Occipital lobe (tissue), 2 donors: Measurements from ENCODE around the gene RPP25L. TPM values are rescaled to one million over a fixed set of nuclear protein-coding genes. Genes with fewer than 3 reads are reported as not detected.

Experiments
- DNase-seq: peaks from one replicate; lab custom pipeline; 2025; lab: John Stamatoyannopoulos, UW
- total RNA-seq: library from RNA; depleted of rRNA; stranded (reverse); fragments of >200 nt; gene quantifications from one replicate; pipeline ENCODE4 v1.2.3, GENCODE V29; 2014

Gene RPP25L
- total RNA-seq, 1 donor from 2014 or later: 5.5 TPM

- peak; percentile 88 for DNase-seq
Measured at GRCh38 chr9:34637356-34638137, 25.6 kb upstream of the RPP25L start, which contains the start of gene SIGMAR1. SIGMAR1 (minus strand) TSS chr9:34637787; CDS start chr9:34637697, 90 bp downstream.

DNA sequence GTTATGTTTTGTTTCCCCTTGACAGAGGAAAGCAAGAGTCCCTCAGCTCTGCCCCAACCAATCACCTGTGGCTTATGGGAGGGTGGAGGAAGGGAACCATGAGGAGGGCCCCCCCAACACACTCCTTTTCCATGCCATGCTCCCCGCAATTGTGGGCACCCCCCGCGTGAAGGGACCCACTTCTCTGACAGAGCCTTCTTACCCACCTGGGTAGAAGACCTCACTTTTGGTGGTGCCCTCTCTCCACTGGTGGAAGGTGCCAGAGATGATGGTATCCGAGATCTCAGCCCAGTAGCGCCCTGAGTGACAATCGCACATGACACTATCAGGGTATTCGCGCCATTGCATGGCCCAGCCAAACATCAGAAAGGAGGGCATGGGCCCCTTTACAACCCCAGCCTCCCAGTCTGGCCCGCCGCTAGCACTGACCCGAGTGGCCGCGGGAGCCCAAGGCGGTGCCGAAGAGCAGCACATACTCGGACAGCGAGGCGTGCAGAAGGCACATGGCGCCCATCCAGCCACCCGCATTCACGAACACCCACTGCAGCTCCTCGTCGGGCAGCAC, 25.0 kb upstream of the RPP25L start:
- DNase-seq: no peak

GRCh38 chr9:34635556-34635955, 23.7 kb upstream of the RPP25L start:
- no peak for DNase-seq

DNA sequence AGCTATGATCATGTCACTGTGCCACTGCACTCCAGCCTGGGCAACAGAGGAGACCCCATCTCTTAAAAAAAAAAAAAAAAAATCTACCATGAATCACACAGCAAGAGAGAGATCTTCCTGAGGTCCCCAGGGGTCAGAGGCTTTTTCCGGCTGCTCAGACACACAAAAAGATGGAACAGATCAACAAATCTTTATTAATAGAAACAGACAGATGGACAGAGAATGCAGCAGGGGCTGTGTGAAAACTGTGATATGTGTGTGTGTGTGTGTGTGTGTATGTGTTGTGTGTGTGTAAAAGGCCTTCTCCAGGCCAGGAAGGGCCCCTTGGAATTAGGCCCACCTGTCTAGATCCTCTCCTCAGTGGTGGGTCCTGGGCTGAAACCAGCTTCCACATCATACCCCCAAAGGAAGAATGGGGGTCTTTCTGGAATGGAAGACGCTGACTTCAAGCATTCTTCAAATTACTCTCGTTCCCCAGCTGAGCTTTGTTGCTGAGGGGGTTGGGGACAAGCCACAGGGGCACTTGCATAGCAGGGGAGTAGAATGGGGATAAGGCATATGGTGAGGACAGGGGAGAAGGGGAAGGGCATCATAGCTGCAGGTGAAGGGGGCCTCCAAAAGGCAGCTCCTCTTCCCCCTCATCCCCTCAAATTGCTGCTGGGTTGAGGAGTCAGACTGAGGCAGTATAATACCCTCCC, 22.8 kb upstream of the RPP25L start:
- no peak for DNase-seq

GRCh38 chr9:34633851-34634550, 22.1 kb upstream of the RPP25L start:
- peak; percentile 51 for DNase-seq

- no peak for DNase-seq
Measured at GRCh38 chr9:34633166-34633565, 21.3 kb upstream of the RPP25L start.

GRCh38 chr9:34630402-34631154, 18.7 kb upstream of the RPP25L start:
- DNase-seq: no peak

- DNase-seq: no peak
Measured at GRCh38 chr9:34629491-34629808, 17.6 kb upstream of the RPP25L start.

GRCh38 chr9:34628656-34629490, 17.0 kb upstream of the RPP25L start, which contains the start of gene ARID3C:
ARID3C (minus strand) TSS chr9:34629066; CDS start chr9:34628014, 1,052 bp downstream.
- DNase-seq: no peak

DNA sequence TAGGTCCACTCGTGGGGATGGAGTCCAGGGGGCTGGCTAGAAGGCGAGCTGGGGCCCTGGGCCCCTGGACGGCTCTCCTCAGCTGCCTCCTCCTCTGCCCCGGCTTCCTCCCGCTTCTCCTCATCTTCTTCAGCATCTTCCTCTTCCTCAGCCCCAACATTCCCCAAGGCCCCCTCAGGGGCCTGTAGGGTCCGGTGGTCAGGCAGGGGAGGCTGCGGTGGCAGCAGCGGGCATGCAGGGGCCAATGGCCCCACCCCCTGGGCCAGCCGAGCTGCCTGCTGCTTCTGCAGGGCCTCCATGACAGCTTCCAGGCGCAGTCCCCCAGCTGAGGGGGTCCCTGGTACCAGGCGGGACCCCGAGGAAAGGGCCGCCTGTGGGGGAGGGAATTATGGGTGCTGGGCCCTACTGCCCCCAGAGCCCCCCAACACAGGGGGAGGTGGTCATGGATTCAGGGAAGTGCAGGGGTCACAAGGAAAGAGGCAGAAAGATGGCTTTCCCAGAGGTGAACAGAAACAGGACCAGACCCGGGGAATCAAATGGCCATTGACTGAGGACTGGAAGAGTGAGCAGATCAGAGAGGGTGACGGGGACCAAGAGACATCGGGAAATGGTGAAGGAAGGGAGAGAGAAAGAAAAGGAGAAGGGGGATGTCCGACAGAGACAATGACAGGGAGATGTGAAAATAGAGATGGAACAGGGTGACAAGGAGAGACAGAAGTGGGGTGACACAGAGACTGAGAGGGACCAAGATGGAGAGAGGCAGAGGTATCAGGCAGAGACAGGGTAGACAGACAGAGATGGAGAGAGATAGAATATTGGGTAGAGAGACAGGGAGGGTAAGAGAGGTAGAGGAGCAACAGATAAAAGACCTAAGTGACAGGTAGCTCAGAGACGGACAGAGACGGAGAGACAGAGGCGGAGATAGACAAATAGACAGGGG, 16.1 kb upstream of the RPP25L start:
- no peak for DNase-seq

DNA sequence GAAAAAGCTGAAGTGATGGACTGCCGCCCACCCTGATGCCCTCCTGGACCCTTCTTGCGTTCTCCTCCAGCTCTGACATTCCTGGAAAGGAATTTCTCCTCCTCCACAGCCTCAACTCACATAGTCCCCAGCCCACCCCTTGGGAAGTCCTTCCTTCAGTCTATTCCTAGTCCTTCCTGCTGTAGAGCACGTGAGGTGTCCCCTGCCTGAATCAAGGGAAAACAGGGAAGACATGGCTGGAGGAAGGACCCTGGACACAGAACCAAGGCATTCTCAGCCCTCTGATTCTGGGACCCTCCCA, 13.2 kb upstream of the RPP25L start:
- DNase-seq: no peak

GRCh38 chr9:34624475-34625185, 12.7 kb upstream of the RPP25L start:
- no peak for DNase-seq

DNA sequence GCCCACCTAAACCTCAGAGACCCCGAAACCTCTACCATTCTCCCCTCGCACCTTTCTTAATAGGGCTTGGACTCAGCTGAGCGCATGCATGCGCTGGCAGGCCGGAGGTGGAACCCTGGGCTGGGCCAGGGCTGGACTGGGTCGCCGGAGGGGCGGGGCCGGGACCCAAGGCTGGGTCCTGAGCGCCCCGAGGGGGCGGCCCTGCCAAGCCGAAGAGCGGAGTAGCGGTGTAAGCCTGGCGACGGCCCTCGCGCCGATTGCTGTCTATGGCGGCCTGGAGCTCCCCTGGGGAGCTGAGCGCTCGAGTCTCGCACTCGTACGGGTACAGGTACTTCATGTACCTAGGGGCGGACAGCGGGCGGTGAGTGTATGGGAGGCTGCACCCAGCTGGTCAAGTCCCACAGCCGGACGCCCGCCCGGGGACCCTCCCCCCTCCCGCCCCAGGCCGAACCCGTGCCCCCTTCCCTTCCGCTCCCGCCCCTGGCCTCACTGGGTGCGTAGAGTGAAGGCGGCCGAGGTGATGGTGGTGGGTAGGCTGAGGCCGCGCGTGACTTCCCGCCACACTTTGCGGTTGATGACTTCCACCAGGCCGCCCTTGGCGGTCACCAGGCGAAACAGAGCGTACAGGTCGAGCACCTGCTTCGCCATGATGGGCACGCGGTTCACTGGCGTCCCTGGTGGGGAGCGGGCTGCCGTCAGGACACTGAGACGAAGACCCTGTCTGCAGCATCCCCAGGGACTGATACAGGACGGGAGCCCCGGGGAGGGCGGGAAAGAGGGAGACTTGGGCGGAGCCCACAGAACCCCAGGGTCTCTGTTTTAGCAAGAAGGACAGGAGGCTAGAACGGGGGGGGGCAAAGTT, 11.7 kb upstream of the RPP25L start:
- no peak for DNase-seq

GRCh38 chr9:34620061-34620994, 8.4 kb upstream of the RPP25L start, which contains the start of gene DCTN3:
DCTN3 (minus strand) TSS chr9:34620495; CDS start chr9:34620464, 31 bp downstream.
- DNase-seq: peak; percentile 91

DNA sequence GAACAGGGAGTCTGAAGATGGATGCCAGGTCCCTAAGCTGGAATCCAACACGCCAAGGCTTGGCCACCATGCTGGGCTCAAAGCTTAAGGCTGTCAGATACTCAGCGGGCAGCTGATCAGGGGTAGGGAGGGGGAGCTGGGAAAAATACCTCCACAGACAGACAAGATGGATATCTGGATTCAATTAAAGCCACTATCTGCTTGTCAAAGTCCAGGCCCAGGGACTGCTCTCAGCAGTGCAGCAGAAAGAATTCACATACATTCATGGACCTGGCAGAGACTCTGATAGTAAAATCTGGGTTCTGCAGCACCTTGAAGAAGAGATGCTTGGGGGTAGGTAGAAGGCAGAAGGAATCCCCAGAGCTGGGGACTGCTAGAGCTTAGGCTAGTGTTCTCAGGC, 3.2 kb upstream of the RPP25L start:
- no peak for DNase-seq

- DNase-seq: peak; percentile 32
Measured at GRCh38 chr9:34612788-34613390, 992 bp upstream of the RPP25L start.
